Heart right ventricle (tissue), 16 donors: ENCODE data around the gene GRB14. TPM values are rescaled to one million over a fixed set of nuclear protein-coding genes. Genes with fewer than 3 reads are reported as not detected.

Experiments used
- ATAC-seq, 8 donors: fragments of 200-7000 bp; cut with Tn5 transposase; one replicate each; pipeline ENCODE4 v1.9.1; 2020; ENCODE audit warnings: mild to moderate bottlenecking in 8 of 8, moderate library complexity in 8 of 8, moderate number of reproducible peaks in 1 of 8
- DNase-seq, 2 donors: peaks; one replicate each; pipeline ENCODE4 v3.0.0-alpha.2; 2020
- H3K27ac ChIP-seq, 10 donors: fragments of 200-600 bp; sonication (generic) in 2 of 10; one replicate each; pipeline versions ENCODE4 v1.5.0 to v1.8.0; 2020 to 2022; ENCODE audit warnings: mild to moderate bottlenecking in 3 of 10
- H3K27me3 ChIP-seq, 7 donors: fragments of 200-600 bp; one replicate each; pipeline ENCODE4 v1.8.0; 2021 to 2022; ENCODE audit warnings: mild to moderate bottlenecking in 2 of 7
- H3K36me3 ChIP-seq, 9 donors: fragments of 200-600 bp; sonication (generic) in 1 of 9; one replicate each; pipeline versions ENCODE4 v1.5.0 to v1.8.0; 2020 to 2022; ENCODE audit warnings: mild to moderate bottlenecking in 2 of 9
- H3K4me1 ChIP-seq, 9 donors: fragments of 200-600 bp; sonication (generic) in 1 of 9; one replicate each; pipeline versions ENCODE4 v1.5.0 to v1.8.0; 2020 to 2022; ENCODE audit warnings: mild to moderate bottlenecking in 4 of 9
- H3K4me3 ChIP-seq, 10 donors: fragments of 200-600 bp; sonication (generic) in 2 of 10; one replicate each; pipeline versions ENCODE4 v1.5.0 to v1.8.0; 2020 to 2022; ENCODE audit warnings: mild to moderate bottlenecking in 7 of 10, moderate library complexity in 2 of 10
- H3K9me3 ChIP-seq, 11 donors: fragments of 200-600 bp in 10 of 11; sonication (generic) in 2 of 11; one replicate each; pipeline versions ENCODE4 v1.5.0 to v1.8.0; 2013 to 2022; ENCODE audit warnings: mild to moderate bottlenecking in 2 of 11, control low read depth in 1 of 11, moderate library complexity in 1 of 11
- CTCF ChIP-seq, 9 donors: fragments of 200-600 bp; sonication (generic) in 2 of 9; IDR thresholded peaks; one replicate each; pipeline versions ENCODE4 v1.5.0 to v1.8.0; 2021 to 2022; ENCODE audit warnings: antibody characterized with exemption in 9 of 9, mild to moderate bottlenecking in 5 of 9, moderate library complexity in 1 of 9
- WGBS, 2 donors: extraction: QIAGEN DNeasy Blood & Tissue Kit; methylation state at CpG; one replicate each; pipeline ENCODE4 v1.1.7; 2013; ENCODE audit warnings: inconsistent platforms in 1 of 2; 5-methylcytosine and 5-hydroxymethylcytosine counted together
- intact Hi-C, 10 donors: fragments of 100-400 bp; cut with DNase I; formaldehyde crosslinking; loops; one replicate each; pipeline versions ENCODE4 v1.11.1 to v1.14.2; 2022
- polyA plus RNA-seq, 2 donors: library from polyadenylated mRNA; stranded (reverse); fragments of 200-250 nt; gene quantifications; one replicate each; pipeline ENCODE4 v1.2.3, GENCODE V29; 2013
- total RNA-seq, 10 donors: library from RNA; stranded (reverse); fragmentation: NEBNext Ultra II Directional in 3 of 10; extraction: Animal tissue kit (Norgen Biotek cat#: 25700) in 3 of 10; gene quantifications; one replicate each; pipeline versions ENCODE4 v1.2.1 to v1.2.4, GENCODE V29; 2021 to 2023
- donor health status: Arrhythmogenic right ventricular cardiomyopathy.
- donor health status: ischemic (EF 13 %, LVEDD 7.1; RV severe dilation, severe dysfunction).
- donor health status: healthy with polysubstance abuse.
- donor health status: DM: no; HTN: yes; CAD: no.
- donor health status: DM: no; HTN: no; CAD: no.
- donor health status: ischemic (EF 25% LVEDD 6.9; RV normal size, moderate dysfunction).
- donor health status: ischemic (EF 25% LVEDD 5.7; RV mildly dilated, moderate dysfunction).
- donor health status: healthy.
- donor health status: DM: yes; HTN: yes; CAD: no.
- donor health status: Ischemic cardiomyopathy.
- donor health status: ischemic (EF 35%, LVEDD 5.7; RV mildly dilated, moderate dysfunction).
- donor health status: nonischemic (EF 11% LVEDD 7.7; RV severe dilation, severe dysfunction).
- donor health status: DM: yes; HTN: yes; CAD: no.
- donor health status: PGD.
- donor health status: ischemic (EF 29% LVEDD 5.4; RV normal size, mild dysfunction).
- donor health status: nonischemic (EF 23%, LVEDD 6.1; RV moderate dilation, normal function).

Gene GRB14
- total and polyA plus RNA-seq, 12 donors = 3.8 to 112 (median 9.2) TPM

- H3K36me3 ChIP-seq = no peaks in the 10 kb centered on the region
- DNase-seq (no peak), ATAC-seq (peak in 3 of 8 donors; percentile 28 to 62 (median 47))
- peaks cover 0 to 9% (median 5%) of the 10 kb centered on the region in 9 donors for H3K4me1 ChIP-seq
- peak overlapping the region in 1 of 10 donors; percentile 19 for H3K27ac ChIP-seq
- H3K4me3 ChIP-seq = no peak overlapping the region
- no peak for TF ChIP-seq CTCF (IDR thresholded peaks at IDR 0.05)
- no peaks in the 10 kb centered on the region for H3K9me3 ChIP-seq
- no peaks in the 10 kb centered on the region for H3K27me3 ChIP-seq
- 16 to 29% methylated on average over 1 of the region's 1 CpG for WGBS, 2 donors
- intact Hi-C loops = loop anchor here in 2 of 10 donors (2.0 to 5.0 kb wide), 2 partner anchors 38 to 40 kb away; no protein-coding TSS in a partner anchor
These were observed 20.5 kb downstream of the GRB14 start for GRCh38 chr2:164600763-164601162.

- DNase-seq = peak in 1 of 2 donors; percentile 40
- WGBS, 2 donors = 32 to 38% methylated on average over 3 of the region's 3 CpGs
- peak overlapping the region in 1 of 10 donors; percentile 19 for H3K27ac ChIP-seq
- peaks cover 0 to 6% (median 4%) of the 10 kb centered on the region in 9 donors for H3K4me1 ChIP-seq
- intact Hi-C loops = loop anchor here in 5 of 10 donors (2.0 to 5.0 kb wide), 2 partner anchors 38 to 39 kb away; no protein-coding TSS in a partner anchor
- TF ChIP-seq CTCF (IDR thresholded peaks at IDR 0.05) = peak; percentile 48 to 81 (median 69)
- no peaks in the 10 kb centered on the region for H3K27me3 ChIP-seq
- H3K9me3 ChIP-seq = no peaks in the 10 kb centered on the region
- no peak overlapping the region for H3K4me3 ChIP-seq
- no peaks in the 10 kb centered on the region for H3K36me3 ChIP-seq
- peak; percentile 42 to 91 (median 76) for ATAC-seq
These were observed 21.2 kb downstream of the GRB14 start for GRCh38 chr2:164599954-164600589.

- peaks cover 0 to 6% (median 0%) of the 10 kb centered on the region in 9 donors for H3K4me1 ChIP-seq
- no peak for ATAC-seq
- H3K4me3 ChIP-seq = no peak overlapping the region
- no peak for DNase-seq
- H3K36me3 ChIP-seq = no peaks in the 10 kb centered on the region
- no peaks in the 10 kb centered on the region for H3K9me3 ChIP-seq
- no peak for TF ChIP-seq CTCF (IDR thresholded peaks at IDR 0.05)
- no peak overlapping the region for H3K27ac ChIP-seq
- H3K27me3 ChIP-seq = no peaks in the 10 kb centered on the region
- intact Hi-C loops = loop anchor here in 3 of 10 donors (2.0 to 5.0 kb wide), 2 partner anchors 36 to 37 kb away; no protein-coding TSS in a partner anchor
- 53 to 63% methylated on average over 2 of the region's 2 CpGs for whole genome bisulfite sequencing, 2 donors
These were observed 23.3 kb downstream of the GRB14 start for GRCh38 chr2:164597983-164598382.

GRCh38 chr2:164595031-164595430, 26.3 kb downstream of the GRB14 start:
- ATAC-seq = no peak

More at GRCh38 chr2:164595031-164595430, 26.3 kb downstream of the GRB14 start:
- H3K27me3 ChIP-seq = no peaks in the 10 kb centered on the region
- no peaks in the 10 kb centered on the region for H3K36me3 ChIP-seq
- TF ChIP-seq CTCF (IDR thresholded peaks at IDR 0.05) = no peak
- H3K4me3 ChIP-seq = no peak overlapping the region
- no peak for DNase-seq
- peaks cover 0 to 5% (median 0%) of the 10 kb centered on the region in 11 donors for H3K9me3 ChIP-seq
- 94 to 100% methylated on average over 1 of the region's 1 CpG for WGBS, 2 donors
- intact Hi-C loops = loop anchor here in 2 of 10 donors (5.0 kb wide), 1 partner anchor 33 kb away; no protein-coding TSS in a partner anchor
- no peak overlapping the region for H3K27ac ChIP-seq
- peaks cover 0 to 6% (median 0%) of the 10 kb centered on the region in 9 donors for H3K4me1 ChIP-seq
